GM23338 (cell line): ENCODE results near the gene PVRIG.

Source experiments
- EZH2 ChIP-seq: fragments of 200-600 bp; sonication (generic); IDR thresholded peaks from one replicate; pipeline ENCODE4 v1.8.0; 2017; ENCODE audit warnings: antibody characterized with exemption, mild to moderate bottlenecking, low read depth; ENCODE audit not compliant: unreplicated experiment
- JUNB ChIP-seq: IDR thresholded peaks from one replicate; pipeline ENCODE4 v1.6.1; 2016; ENCODE audit warnings: antibody characterized with exemption; ENCODE audit not compliant: unreplicated experiment
- POLR2AphosphoS5 ChIP-seq: IDR thresholded peaks from 2 replicates; pipeline ENCODE4 v1.6.1; 2016; ENCODE audit warnings: antibody characterized with exemption, low read depth
- ZNF114 ChIP-seq: fragments of 250-450 bp; sonication (Bioruptor Pico); IDR thresholded peaks from 2 replicates; pipeline ENCODE4 v1.5.0; 2020; ENCODE audit warnings: mild to moderate bottlenecking, moderate library complexity
- TF ChIP-seq, protein P1 (sequence below), 2 experiments: fragments of 200-600 bp in 1 of 2; sonication (generic) in 1 of 2; conservative IDR thresholded peaks; 2 replicates each; pipeline versions ENCODE4 v1.5.1 to v1.6.1; 2016 to 2017; ENCODE audit warnings: antibody characterized with exemption in 2 of 2, low read depth in 2 of 2, mild to moderate bottlenecking in 2 of 2, moderate library complexity in 1 of 2

DNA sequence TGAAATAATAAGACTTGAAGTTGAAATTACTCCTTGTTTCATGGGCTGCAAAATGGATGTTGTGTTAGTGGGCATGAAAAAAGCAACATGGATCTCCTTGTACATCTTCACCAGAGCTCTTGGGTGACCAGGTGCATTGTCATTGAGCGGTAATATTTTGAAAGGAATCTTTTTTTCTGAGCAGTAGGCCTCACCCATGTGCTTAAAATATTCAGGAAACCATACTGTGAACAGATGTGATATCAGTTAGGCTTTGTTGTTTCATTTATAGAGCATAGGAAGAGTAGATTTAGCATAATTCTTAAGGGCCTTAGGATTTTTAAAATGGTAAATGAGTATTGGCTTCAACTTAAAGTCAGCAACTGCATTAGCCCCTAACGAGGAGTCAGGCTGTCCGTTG is 26.8 kb upstream of the PVRIG start:
- TF ChIP-seq ZNF114 (CRISPR knock-in tag) = no peak
- TF ChIP-seq EZH2 = no peak
- TF ChIP-seq, protein P1, sequence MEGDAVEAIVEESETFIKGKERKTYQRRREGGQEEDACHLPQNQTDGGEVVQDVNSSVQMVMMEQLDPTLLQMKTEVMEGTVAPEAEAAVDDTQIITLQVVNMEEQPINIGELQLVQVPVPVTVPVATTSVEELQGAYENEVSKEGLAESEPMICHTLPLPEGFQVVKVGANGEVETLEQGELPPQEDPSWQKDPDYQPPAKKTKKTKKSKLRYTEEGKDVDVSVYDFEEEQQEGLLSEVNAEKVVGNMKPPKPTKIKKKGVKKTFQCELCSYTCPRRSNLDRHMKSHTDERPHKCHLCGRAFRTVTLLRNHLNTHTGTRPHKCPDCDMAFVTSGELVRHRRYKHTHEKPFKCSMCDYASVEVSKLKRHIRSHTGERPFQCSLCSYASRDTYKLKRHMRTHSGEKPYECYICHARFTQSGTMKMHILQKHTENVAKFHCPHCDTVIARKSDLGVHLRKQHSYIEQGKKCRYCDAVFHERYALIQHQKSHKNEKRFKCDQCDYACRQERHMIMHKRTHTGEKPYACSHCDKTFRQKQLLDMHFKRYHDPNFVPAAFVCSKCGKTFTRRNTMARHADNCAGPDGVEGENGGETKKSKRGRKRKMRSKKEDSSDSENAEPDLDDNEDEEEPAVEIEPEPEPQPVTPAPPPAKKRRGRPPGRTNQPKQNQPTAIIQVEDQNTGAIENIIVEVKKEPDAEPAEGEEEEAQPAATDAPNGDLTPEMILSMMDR (conservative IDR thresholded peaks at IDR 0.05; ENCODE audit: low read depth in 2 of 2) = no peak
- no peak for TF ChIP-seq POLR2AphosphoS5
- TF ChIP-seq JUNB = no peak
